ENCODE data around the gene LSR.

LSR gene

GRCh38 chr19:35311901-35312665 lies 63.3 kb downstream of the LSR start:
- Histone ChIP-seq H3K4me1 (ENCODE audit: control insufficient read depth, insufficient read depth, low read length) (no peaks in the 10 kb centered on the region), H3K4me3 (ENCODE audit: low read length) (no peak overlapping the region)

GRCh38 chr19:35313587-35313986 lies 64.8 kb downstream of the LSR start:
- H3K4me3 ChIP-seq (ENCODE audit: low read length) = no peak overlapping the region
- H3K27me3 ChIP-seq (ENCODE audit: control insufficient read depth, insufficient read depth, low read length) = no peaks in the 10 kb centered on the region
- no peaks in the 10 kb centered on the region; the same call in 1 of the 2 replicates for H3K36me3 ChIP-seq (ENCODE audit: control insufficient read depth, insufficient read depth, low read length)
- H3K9me3 ChIP-seq (ENCODE audit: control insufficient read depth, insufficient read depth, low read length) = no peaks in the 10 kb centered on the region
- no peak overlapping the region for H3K27ac ChIP-seq (ENCODE audit: low read length)
- H3K4me1 ChIP-seq (ENCODE audit: control insufficient read depth, insufficient read depth, low read length) = no peaks in the 10 kb centered on the region
- WGBS (ENCODE audit: insufficient coverage, insufficient read length) = no CpG with 5 or more reads among the region's 7 CpGs
- DNase-seq (ENCODE audit: low read depth, low spot score) = no peak

More at GRCh38 chr19:35311901-35312665, 63.3 kb downstream of the LSR start:
- Histone ChIP-seq H3K9me3 (ENCODE audit: control insufficient read depth, insufficient read depth, low read length) (no peaks in the 10 kb centered on the region), H3K36me3 (ENCODE audit: control insufficient read depth, insufficient read depth, low read length) (no peaks in the 10 kb centered on the region; the same call in 1 of the 2 replicates), H3K27me3 (ENCODE audit: control insufficient read depth, insufficient read depth, low read length) (no peaks in the 10 kb centered on the region), H3K27ac (ENCODE audit: low read length) (no peak overlapping the region)
- DNase-seq (ENCODE audit: low read depth, low spot score) = no peak
- WGBS (ENCODE audit: insufficient coverage, insufficient read length) = no CpG with 5 or more reads among the region's 21 CpGs

GRCh38 chr19:35314031-35314430 lies 65.2 kb downstream of the LSR start:
- no peak overlapping the region for H3K4me3 ChIP-seq (ENCODE audit: low read length)
- WGBS (ENCODE audit: insufficient coverage, insufficient read length) = no CpG with 5 or more reads among the region's 8 CpGs
- H3K36me3 ChIP-seq (ENCODE audit: control insufficient read depth, insufficient read depth, low read length) = no peaks in the 10 kb centered on the region; the same call in 1 of the 2 replicates
- no peaks in the 10 kb centered on the region for H3K4me1 ChIP-seq (ENCODE audit: control insufficient read depth, insufficient read depth, low read length)
- H3K27me3 ChIP-seq (ENCODE audit: control insufficient read depth, insufficient read depth, low read length) = no peaks in the 10 kb centered on the region
- H3K9me3 ChIP-seq (ENCODE audit: control insufficient read depth, insufficient read depth, low read length) = no peaks in the 10 kb centered on the region
- no peak overlapping the region for H3K27ac ChIP-seq (ENCODE audit: low read length)
- DNase-seq (ENCODE audit: low read depth, low spot score) = no peak

GRCh38 chr19:35314858-35315470 lies 66.2 kb downstream of the LSR start:
- no CpG with 5 or more reads among the region's 10 CpGs for WGBS (ENCODE audit: insufficient coverage, insufficient read length)
- Histone ChIP-seq H3K36me3 (ENCODE audit: control insufficient read depth, insufficient read depth, low read length) (no peaks in the 10 kb centered on the region), H3K9me3 (ENCODE audit: control insufficient read depth, insufficient read depth, low read length) (no peaks in the 10 kb centered on the region), H3K4me1 (ENCODE audit: control insufficient read depth, insufficient read depth, low read length) (no peaks in the 10 kb centered on the region), H3K4me3 (ENCODE audit: low read length) (no peak overlapping the region), H3K27me3 (ENCODE audit: control insufficient read depth, insufficient read depth, low read length) (no peaks in the 10 kb centered on the region), H3K27ac (ENCODE audit: low read length) (no peak overlapping the region)
- no peak for DNase-seq (ENCODE audit: low read depth, low spot score)

GRCh38 chr19:35315883-35316282 lies 67.1 kb downstream of the LSR start:
- Histone ChIP-seq H3K27ac (ENCODE audit: low read length) (no peak overlapping the region), H3K36me3 (ENCODE audit: control insufficient read depth, insufficient read depth, low read length) (no peaks in the 10 kb centered on the region), H3K4me1 (ENCODE audit: control insufficient read depth, insufficient read depth, low read length) (no peaks in the 10 kb centered on the region), H3K4me3 (ENCODE audit: low read length) (no peak overlapping the region), H3K9me3 (ENCODE audit: control insufficient read depth, insufficient read depth, low read length) (no peaks in the 10 kb centered on the region), H3K27me3 (ENCODE audit: control insufficient read depth, insufficient read depth, low read length) (no peaks in the 10 kb centered on the region)
- no peak for DNase-seq (ENCODE audit: low read depth, low spot score)
- no CpG with 5 or more reads among the region's 9 CpGs for WGBS (ENCODE audit: insufficient coverage, insufficient read length)

- Histone ChIP-seq H3K4me3 (ENCODE audit: low read length) (no peak overlapping the region), H3K4me1 (ENCODE audit: control insufficient read depth, insufficient read depth, low read length) (no peaks in the 10 kb centered on the region), H3K36me3 (ENCODE audit: control insufficient read depth, insufficient read depth, low read length) (no peaks in the 10 kb centered on the region), H3K27me3 (ENCODE audit: control insufficient read depth, insufficient read depth, low read length) (no peaks in the 10 kb centered on the region), H3K9me3 (ENCODE audit: control insufficient read depth, insufficient read depth, low read length) (no peaks in the 10 kb centered on the region), H3K27ac (ENCODE audit: low read length) (no peak overlapping the region)
- WGBS (ENCODE audit: insufficient coverage, insufficient read length) = no CpG with 5 or more reads among the region's 9 CpGs
- DNase-seq (ENCODE audit: low read depth, low spot score) = no peak
These were observed 67.8 kb downstream of the LSR start for GRCh38 chr19:35316560-35316959.

Measured in iPS DF 6.9 (cell line).